Measurements from ENCODE around the gene FGF6. TPM values are rescaled to one million over a fixed set of nuclear protein-coding genes. Genes with fewer than 3 reads are reported as not detected.

The FGF6 gene
- total and polyA plus RNA-seq, 2 donors (not counting 1 experiment from before 2014, with no cell fraction given), result not detected

DNA sequence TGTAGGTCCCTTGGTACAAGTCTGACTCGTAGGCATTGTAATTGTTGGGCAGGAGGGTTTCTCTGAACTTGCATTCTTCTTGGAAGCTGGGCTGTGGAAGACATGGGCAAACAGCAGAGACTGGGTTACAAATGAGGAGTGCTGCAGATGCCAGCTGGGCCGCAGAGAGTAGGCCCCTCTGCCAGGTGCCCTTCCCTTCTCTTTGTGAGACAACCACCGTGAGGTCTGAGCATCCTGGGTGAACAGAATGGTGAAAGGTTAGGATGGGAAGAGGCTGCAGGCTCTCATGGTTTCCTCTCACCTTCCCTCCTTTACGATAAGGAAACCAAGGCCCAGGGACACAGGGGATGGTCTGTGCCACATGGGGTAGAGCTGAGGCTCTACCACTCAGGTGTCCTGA, 11.3 kb downstream of the FGF6 start:
- H2AFZ ChIP-seq (ENCODE audit: low read length), result no peak overlapping the region
- no peaks in the 10 kb centered on the region for H3K9me3 ChIP-seq (ENCODE audit: control insufficient read depth, insufficient read depth, low read depth, low read length)
- no peaks in the 10 kb centered on the region for H3K4me1 ChIP-seq (ENCODE audit: control insufficient read depth, extremely low read depth, insufficient read depth, low read length)
- no peaks in the 10 kb centered on the region for H3K27me3 ChIP-seq (ENCODE audit: control insufficient read depth, insufficient read depth, low read length)
- no peak for DNase-seq (ENCODE audit: low read depth in 2 of 2)
- TF ChIP-seq EZH2 (IDR thresholded peaks at IDR 0.05; ENCODE audit: low read length, missing control alignments), result no peak
- TF ChIP-seq, protein P1, sequence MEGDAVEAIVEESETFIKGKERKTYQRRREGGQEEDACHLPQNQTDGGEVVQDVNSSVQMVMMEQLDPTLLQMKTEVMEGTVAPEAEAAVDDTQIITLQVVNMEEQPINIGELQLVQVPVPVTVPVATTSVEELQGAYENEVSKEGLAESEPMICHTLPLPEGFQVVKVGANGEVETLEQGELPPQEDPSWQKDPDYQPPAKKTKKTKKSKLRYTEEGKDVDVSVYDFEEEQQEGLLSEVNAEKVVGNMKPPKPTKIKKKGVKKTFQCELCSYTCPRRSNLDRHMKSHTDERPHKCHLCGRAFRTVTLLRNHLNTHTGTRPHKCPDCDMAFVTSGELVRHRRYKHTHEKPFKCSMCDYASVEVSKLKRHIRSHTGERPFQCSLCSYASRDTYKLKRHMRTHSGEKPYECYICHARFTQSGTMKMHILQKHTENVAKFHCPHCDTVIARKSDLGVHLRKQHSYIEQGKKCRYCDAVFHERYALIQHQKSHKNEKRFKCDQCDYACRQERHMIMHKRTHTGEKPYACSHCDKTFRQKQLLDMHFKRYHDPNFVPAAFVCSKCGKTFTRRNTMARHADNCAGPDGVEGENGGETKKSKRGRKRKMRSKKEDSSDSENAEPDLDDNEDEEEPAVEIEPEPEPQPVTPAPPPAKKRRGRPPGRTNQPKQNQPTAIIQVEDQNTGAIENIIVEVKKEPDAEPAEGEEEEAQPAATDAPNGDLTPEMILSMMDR (conservative IDR thresholded peaks at IDR 0.05 in 1 of 2, IDR thresholded peaks at IDR 0.05 in 1 of 2; ENCODE audit: low read depth in 1 of 2, low read length in 2 of 2), result no peak
- H3K9ac ChIP-seq (ENCODE audit: insufficient read depth, low read length), result no peak overlapping the region
- no peak overlapping the region for H3K4me2 ChIP-seq (ENCODE audit: extremely low read depth, insufficient read depth, low read length)
- no peaks in the 10 kb centered on the region for H3K36me3 ChIP-seq (ENCODE audit: control insufficient read depth, insufficient read depth, low read length)
- no peaks in the 10 kb centered on the region for H4K20me1 ChIP-seq (ENCODE audit: control insufficient read depth, extremely low read depth, insufficient read depth, low read length)
- H3K4me3 ChIP-seq (replicated peaks in 1 of 4; ENCODE audit: control extremely low read depth in 1 of 4, insufficient read depth in 1 of 4, low read depth in 3 of 4, low read length in 4 of 4), result no peak overlapping the region
- no peak overlapping the region for H3K27ac ChIP-seq (ENCODE audit: insufficient read depth, low read length)
- H3K79me2 ChIP-seq (ENCODE audit: control insufficient read depth, insufficient read depth, low read length), result no peaks in the 10 kb centered on the region

DNA sequence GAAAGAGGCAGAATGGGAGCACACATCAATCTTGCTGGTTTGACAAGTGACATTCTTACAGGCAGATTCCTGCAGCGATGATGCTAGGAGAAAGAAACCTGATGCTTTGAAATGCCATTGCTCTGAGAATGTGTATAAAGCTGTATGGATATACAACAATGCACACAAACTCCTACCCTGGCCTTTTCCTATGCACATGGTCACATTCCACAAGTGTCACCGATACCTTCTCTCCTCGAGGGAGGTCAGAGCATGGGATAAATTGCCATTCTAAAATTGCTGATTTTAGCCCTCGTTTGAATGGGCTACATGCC, 11.9 kb downstream of the FGF6 start:
- H3K9me3 ChIP-seq (ENCODE audit: control insufficient read depth, insufficient read depth, low read depth, low read length), result no peaks in the 10 kb centered on the region
- H4K20me1 ChIP-seq (ENCODE audit: control insufficient read depth, extremely low read depth, insufficient read depth, low read length), result no peaks in the 10 kb centered on the region
- no peak for DNase-seq (ENCODE audit: low read depth in 2 of 2)
- H3K4me3 ChIP-seq (replicated peaks in 1 of 4; ENCODE audit: control extremely low read depth in 1 of 4, insufficient read depth in 1 of 4, low read depth in 3 of 4, low read length in 4 of 4), result no peak overlapping the region
- H3K36me3 ChIP-seq (ENCODE audit: control insufficient read depth, insufficient read depth, low read length), result no peaks in the 10 kb centered on the region
- H3K27ac ChIP-seq (ENCODE audit: insufficient read depth, low read length), result no peak overlapping the region
- no peak for TF ChIP-seq EZH2 (IDR thresholded peaks at IDR 0.05; ENCODE audit: low read length, missing control alignments)
- TF ChIP-seq, protein P1 (conservative IDR thresholded peaks at IDR 0.05 in 1 of 2, IDR thresholded peaks at IDR 0.05 in 1 of 2; ENCODE audit: low read depth in 1 of 2, low read length in 2 of 2), result no peak
- no peak overlapping the region for H3K9ac ChIP-seq (ENCODE audit: insufficient read depth, low read length)
- no peaks in the 10 kb centered on the region for H3K27me3 ChIP-seq (ENCODE audit: control insufficient read depth, insufficient read depth, low read length)
- H2AFZ ChIP-seq (ENCODE audit: low read length), result no peak overlapping the region
- no peak overlapping the region for H3K4me2 ChIP-seq (ENCODE audit: extremely low read depth, insufficient read depth, low read length)
- no peaks in the 10 kb centered on the region for H3K4me1 ChIP-seq (ENCODE audit: control insufficient read depth, extremely low read depth, insufficient read depth, low read length)
- no peaks in the 10 kb centered on the region for H3K79me2 ChIP-seq (ENCODE audit: control insufficient read depth, insufficient read depth, low read length)

DNA sequence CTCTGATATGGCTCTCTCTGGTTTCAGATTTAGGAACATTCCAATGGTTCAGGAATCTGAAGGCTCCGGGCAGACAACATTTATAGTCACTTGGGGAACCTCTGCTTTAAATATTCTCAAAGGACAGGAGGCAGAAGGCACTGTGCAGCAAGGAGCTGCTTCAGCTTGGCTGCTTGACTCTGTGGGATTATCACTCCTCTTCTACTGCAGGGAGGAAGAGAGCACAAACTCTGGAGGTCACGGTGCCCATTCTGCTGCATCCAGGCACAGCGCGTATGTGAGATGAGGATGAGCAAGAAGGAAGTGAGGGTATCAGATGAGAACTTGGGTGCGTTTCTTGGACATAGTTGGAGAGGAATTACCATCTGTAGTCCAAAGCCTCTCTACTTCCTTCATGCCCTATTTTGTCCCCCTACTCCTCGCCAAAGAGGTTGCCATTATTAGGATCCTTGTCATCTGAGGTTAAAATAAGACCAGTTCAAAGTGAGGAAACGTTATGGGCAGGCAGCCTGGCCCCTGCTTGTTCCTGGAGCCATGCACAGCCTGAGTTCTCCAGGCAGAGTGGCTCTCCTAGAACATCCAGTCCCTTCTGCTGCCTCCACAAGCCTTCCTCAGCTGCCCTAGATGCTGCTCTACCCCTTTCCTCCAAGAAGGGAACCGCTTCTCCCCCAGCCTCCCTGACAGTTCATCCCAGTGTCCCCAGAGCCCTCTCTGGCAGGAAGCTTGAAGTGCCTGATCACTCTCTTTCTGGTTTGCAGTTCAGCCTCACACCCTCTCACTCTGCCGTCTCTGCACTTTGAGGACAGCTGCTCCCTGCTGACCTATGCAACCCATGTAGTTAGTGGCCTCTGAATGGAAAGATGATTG, 12.5 kb downstream of the FGF6 start:
- H3K4me2 ChIP-seq (ENCODE audit: extremely low read depth, insufficient read depth, low read length), result no peak overlapping the region
- no peaks in the 10 kb centered on the region for H3K27me3 ChIP-seq (ENCODE audit: control insufficient read depth, insufficient read depth, low read length)
- no peak for TF ChIP-seq EZH2 (IDR thresholded peaks at IDR 0.05; ENCODE audit: low read length, missing control alignments)
- TF ChIP-seq, protein P1 (conservative IDR thresholded peaks at IDR 0.05 in 1 of 2, IDR thresholded peaks at IDR 0.05 in 1 of 2; ENCODE audit: low read depth in 1 of 2, low read length in 2 of 2), result no peak
- no peak overlapping the region for H3K27ac ChIP-seq (ENCODE audit: insufficient read depth, low read length)
- H4K20me1 ChIP-seq (ENCODE audit: control insufficient read depth, extremely low read depth, insufficient read depth, low read length), result no peaks in the 10 kb centered on the region
- DNase-seq (ENCODE audit: low read depth in 2 of 2), result no peak
- no peaks in the 10 kb centered on the region for H3K79me2 ChIP-seq (ENCODE audit: control insufficient read depth, insufficient read depth, low read length)
- H3K9ac ChIP-seq (ENCODE audit: insufficient read depth, low read length), result no peak overlapping the region
- no peak overlapping the region for H2AFZ ChIP-seq (ENCODE audit: low read length)
- no peaks in the 10 kb centered on the region for H3K36me3 ChIP-seq (ENCODE audit: control insufficient read depth, insufficient read depth, low read length)
- no peaks in the 10 kb centered on the region for H3K9me3 ChIP-seq (ENCODE audit: control insufficient read depth, insufficient read depth, low read depth, low read length)
- H3K4me1 ChIP-seq (ENCODE audit: control insufficient read depth, extremely low read depth, insufficient read depth, low read length), result no peaks in the 10 kb centered on the region
- H3K4me3 ChIP-seq (replicated peaks in 1 of 4; ENCODE audit: control extremely low read depth in 1 of 4, insufficient read depth in 1 of 4, low read depth in 3 of 4, low read length in 4 of 4), result no peak overlapping the region

All from fibroblast of lung (primary cell).